Cardiac muscle cell (in vitro differentiated cells and primary cell): Measurements from ENCODE around the gene TEX12. TPM values are rescaled to one million over a fixed set of nuclear protein-coding genes. Genes with fewer than 3 reads are reported as not detected.

ENCODE experiments used
- DNase-seq, 2 donors: peaks; one replicate each; pipeline versions ENCODE4 v3.0.0 to v3.0.0-alpha.2; 2010 to 2017; ENCODE audit warnings: low read depth in 1 of 2, low spot score in 1 of 2
- H3K27ac ChIP-seq: fragments of 200-600 bp; sonication (generic); 2 replicates; pipeline ENCODE4 v1.5.1; 2016
- H3K27me3 ChIP-seq: fragments of 200-600 bp; sonication (generic); 2 replicates; pipeline ENCODE4 v1.6.0; 2016; ENCODE audit warnings: control low read depth
- H3K36me3 ChIP-seq: fragments of 200-600 bp; sonication (generic); 2 replicates; pipeline ENCODE4 v1.5.1; 2016; ENCODE audit warnings: control low read depth
- H3K4me1 ChIP-seq: fragments of 200-600 bp; sonication (generic); 2 replicates; pipeline ENCODE4 v1.8.1; 2017; ENCODE audit warnings: low read depth, mild to moderate bottlenecking, mixed run types
- H3K4me3 ChIP-seq: fragments of 200-600 bp; sonication (generic); 2 replicates; pipeline ENCODE4 v1.5.1; 2016; ENCODE audit warnings: mild to moderate bottlenecking
- H3K9me3 ChIP-seq: fragments of 200-600 bp; sonication (generic); 2 replicates; pipeline ENCODE4 v1.5.1; 2017; ENCODE audit warnings: low read depth, mild to moderate bottlenecking, control low read depth
- polyA plus RNA-seq: library from polyadenylated mRNA; unstranded; fragments of >200 nt; fragmentation: Nextera tagmentation; extraction: Ambion mirVana; gene quantifications from 2 replicates; pipeline ENCODE4 v1.2.1, GENCODE V29; 2016
- total RNA-seq: library from RNA; depleted of rRNA; stranded (reverse); fragments of >200 nt; gene quantifications from 2 replicates; pipeline ENCODE4 v1.2.3, GENCODE V29; 2016
- TF ChIP-seq, protein P1 (sequence below): IDR thresholded peaks from 2 replicates; pipeline ENCODE4 v1.5.1; 2012; ENCODE audit warnings: low read depth, mild to moderate bottlenecking, low read length

TEX12 gene
- total and polyA plus RNA-seq, 2 experiments from 2014 or later: 0.28 TPM; not detected in 1

- H3K4me3 ChIP-seq: no peak overlapping the region
- H3K4me1 ChIP-seq: no peaks in the 10 kb centered on the region
- H3K9me3 ChIP-seq: no peaks in the 10 kb centered on the region
- TF ChIP-seq, protein P1, sequence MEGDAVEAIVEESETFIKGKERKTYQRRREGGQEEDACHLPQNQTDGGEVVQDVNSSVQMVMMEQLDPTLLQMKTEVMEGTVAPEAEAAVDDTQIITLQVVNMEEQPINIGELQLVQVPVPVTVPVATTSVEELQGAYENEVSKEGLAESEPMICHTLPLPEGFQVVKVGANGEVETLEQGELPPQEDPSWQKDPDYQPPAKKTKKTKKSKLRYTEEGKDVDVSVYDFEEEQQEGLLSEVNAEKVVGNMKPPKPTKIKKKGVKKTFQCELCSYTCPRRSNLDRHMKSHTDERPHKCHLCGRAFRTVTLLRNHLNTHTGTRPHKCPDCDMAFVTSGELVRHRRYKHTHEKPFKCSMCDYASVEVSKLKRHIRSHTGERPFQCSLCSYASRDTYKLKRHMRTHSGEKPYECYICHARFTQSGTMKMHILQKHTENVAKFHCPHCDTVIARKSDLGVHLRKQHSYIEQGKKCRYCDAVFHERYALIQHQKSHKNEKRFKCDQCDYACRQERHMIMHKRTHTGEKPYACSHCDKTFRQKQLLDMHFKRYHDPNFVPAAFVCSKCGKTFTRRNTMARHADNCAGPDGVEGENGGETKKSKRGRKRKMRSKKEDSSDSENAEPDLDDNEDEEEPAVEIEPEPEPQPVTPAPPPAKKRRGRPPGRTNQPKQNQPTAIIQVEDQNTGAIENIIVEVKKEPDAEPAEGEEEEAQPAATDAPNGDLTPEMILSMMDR: no peak
- H3K36me3 ChIP-seq: no peaks in the 10 kb centered on the region
- no peak overlapping the region for H3K27ac ChIP-seq
- peak in 1 of 2 donors; percentile 62 for DNase-seq
- no peaks in the 10 kb centered on the region for H3K27me3 ChIP-seq
Measured at GRCh38 chr11:112128483-112129121, 38.6 kb upstream of the TEX12 start.

- DNase-seq: no peak
- TF ChIP-seq, protein P1: no peak
- Histone ChIP-seq H3K27me3 (no peaks in the 10 kb centered on the region), H3K9me3 (no peaks in the 10 kb centered on the region), H3K4me1 (no peaks in the 10 kb centered on the region), H3K4me3 (no peak overlapping the region), H3K36me3 (no peaks in the 10 kb centered on the region), H3K27ac (no peak overlapping the region)
Measured at GRCh38 chr11:112129656-112130055, 37.5 kb upstream of the TEX12 start.

- TF ChIP-seq, protein P1: no peak
- no peak overlapping the region for H3K4me3 ChIP-seq
- H3K27ac ChIP-seq: no peak overlapping the region
- DNase-seq: no peak
- no peaks in the 10 kb centered on the region for H3K27me3 ChIP-seq
- H3K4me1 ChIP-seq: no peaks in the 10 kb centered on the region
- no peaks in the 10 kb centered on the region for H3K9me3 ChIP-seq
- H3K36me3 ChIP-seq: no peaks in the 10 kb centered on the region
Measured at GRCh38 chr11:112132737-112133136, 34.4 kb upstream of the TEX12 start.

DNA sequence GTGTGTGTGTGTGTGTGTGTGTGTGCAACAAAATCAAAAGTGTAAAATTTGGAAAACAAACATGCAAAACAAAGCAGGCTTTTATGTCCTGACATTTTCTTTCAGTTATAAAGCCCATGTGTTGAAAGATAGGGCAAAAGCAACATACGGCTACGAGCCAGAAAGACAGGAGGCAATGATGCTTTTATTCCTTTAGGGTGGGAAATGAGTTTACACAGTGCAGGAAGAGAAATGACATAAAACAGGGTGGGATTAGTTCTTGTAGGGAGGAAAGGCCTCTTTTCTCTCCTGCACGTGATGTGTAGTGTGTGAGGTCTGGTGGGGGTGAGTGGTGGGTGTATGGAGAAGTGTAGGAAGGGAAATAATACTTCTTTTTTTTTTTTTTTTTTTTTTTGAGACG is 32.7 kb upstream of the TEX12 start:
- H3K9me3 ChIP-seq: no peaks in the 10 kb centered on the region
- TF ChIP-seq, protein P1: no peak

GRCh38 chr11:112143597-112143996 is 23.6 kb upstream of the TEX12 start:
- no peak for DNase-seq
- no peaks in the 10 kb centered on the region for H3K36me3 ChIP-seq
- TF ChIP-seq, protein P1: no peak
- no peak overlapping the region for H3K27ac ChIP-seq
- no peak overlapping the region for H3K4me3 ChIP-seq
- no peaks in the 10 kb centered on the region for H3K9me3 ChIP-seq
- no peaks in the 10 kb centered on the region for H3K4me1 ChIP-seq
- no peaks in the 10 kb centered on the region for H3K27me3 ChIP-seq

More for the DNA sequence above, 32.7 kb upstream of the TEX12 start:
- Histone ChIP-seq H3K27me3 (no peaks in the 10 kb centered on the region), H3K27ac (no peak overlapping the region), H3K4me3 (no peak overlapping the region), H3K4me1 (no peaks in the 10 kb centered on the region), H3K36me3 (no peaks in the 10 kb centered on the region)
- DNase-seq: no peak
